ENCODE measurements around the gene NAALADL2. TPM values are rescaled to one million over a fixed set of nuclear protein-coding genes. Genes with fewer than 3 reads are reported as not detected.

Gene NAALADL2
- polyA plus RNA-seq, 3 donors, result 17.2 to 18.3 (median 17.5) TPM

DNA sequence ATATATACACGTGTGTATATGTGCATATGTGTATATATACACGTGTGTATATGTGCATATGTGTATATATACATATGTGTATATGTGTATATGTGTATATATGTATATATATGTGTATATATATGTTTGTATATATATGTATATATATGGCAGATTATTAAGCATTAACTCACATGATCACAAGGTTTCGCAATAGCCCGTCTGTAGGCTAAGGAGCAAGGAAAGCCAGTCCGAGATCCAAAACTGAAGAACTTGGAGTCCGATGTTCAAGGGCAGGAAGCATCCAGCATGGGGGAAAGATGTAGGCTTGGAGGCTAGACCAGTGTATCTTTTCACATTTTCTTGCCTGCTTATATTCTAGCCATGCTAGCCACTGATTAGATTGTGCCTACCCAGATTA, 23.7 kb downstream of the NAALADL2 start:
- no peak for DNase-seq (ENCODE audit: extremely low read depth in 1 of 11, low read depth in 9 of 11, low spot score in 4 of 11)

DNA sequence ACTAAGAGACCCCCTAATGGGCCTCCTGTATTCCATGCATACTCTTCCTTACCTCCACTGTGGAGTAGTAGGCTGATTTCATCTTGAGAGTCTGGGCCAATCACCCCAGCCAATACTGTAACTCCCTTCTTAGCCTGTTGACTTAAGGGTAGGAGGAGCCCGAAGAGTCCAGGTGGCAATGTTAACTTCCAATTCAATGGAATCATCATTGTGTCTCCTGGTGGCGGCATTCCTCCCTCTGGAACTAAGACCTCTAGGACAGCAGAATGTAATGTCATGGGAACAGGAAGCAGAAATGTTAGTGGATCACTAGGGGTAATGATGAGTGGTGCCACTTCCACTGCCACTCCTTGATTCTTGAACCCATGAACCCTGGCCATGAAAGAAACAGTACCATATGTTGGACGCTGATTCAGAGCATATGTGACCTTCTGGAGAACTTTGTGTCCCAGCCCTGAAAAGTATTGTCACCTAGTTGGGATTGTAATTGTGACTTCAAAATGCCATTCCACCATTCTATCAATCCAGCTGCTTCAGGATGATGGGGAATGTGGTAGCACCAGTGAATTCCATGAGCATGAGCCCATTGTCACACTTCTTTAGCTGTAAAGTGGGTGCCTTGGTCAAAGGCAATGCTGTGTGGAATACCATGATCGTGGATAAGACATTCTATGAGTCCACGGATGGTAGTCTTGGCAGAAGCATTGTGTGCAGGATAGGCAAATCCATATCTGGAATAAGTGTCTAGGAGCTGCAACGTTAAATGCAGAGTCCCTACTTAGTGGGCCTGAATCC, 24.9 kb downstream of the NAALADL2 start:
- DNase-seq (ENCODE audit: extremely low read depth in 1 of 11, low read depth in 9 of 11, low spot score in 4 of 11), result no peak

DNA sequence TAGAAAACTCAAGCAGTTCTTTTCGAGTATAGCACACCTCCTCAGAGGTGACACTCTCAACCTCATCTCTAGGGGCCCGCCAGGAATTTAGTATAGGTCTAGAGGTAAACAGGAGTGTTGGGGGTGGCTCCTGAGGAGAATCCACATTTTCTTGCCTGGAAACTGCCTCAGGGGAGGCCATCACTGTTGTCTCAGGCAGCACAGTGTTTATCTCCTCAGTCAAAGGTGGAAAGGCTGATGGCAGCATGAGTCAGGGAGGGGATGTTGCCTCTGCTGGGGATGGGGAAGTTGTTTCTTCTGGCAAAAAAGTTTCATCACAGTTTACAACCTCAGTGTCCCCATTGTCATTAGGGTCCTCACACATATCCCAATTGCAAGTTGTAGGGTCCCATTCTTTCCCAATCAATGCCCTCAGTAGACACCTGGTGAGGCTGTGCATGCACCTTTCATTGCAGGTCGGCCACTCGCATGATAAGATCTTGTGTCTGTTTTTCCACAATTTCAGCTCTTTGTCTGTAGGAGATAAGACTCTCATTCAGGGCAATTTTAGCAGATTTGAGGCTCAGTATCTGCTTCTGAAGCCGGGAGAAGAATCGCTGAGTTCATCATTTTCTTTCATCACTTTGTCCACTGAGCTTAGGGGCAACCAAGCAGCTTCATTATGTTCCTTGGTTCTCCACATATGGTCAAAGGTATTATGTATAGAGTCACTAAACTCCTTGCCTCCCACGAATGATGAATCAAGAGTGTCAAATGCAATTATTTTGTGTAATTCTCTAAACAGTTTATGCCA, 25.8 kb downstream of the NAALADL2 start:
- DNase-seq (ENCODE audit: extremely low read depth in 1 of 11, low read depth in 9 of 11, low spot score in 4 of 11), result no peak

DNA sequence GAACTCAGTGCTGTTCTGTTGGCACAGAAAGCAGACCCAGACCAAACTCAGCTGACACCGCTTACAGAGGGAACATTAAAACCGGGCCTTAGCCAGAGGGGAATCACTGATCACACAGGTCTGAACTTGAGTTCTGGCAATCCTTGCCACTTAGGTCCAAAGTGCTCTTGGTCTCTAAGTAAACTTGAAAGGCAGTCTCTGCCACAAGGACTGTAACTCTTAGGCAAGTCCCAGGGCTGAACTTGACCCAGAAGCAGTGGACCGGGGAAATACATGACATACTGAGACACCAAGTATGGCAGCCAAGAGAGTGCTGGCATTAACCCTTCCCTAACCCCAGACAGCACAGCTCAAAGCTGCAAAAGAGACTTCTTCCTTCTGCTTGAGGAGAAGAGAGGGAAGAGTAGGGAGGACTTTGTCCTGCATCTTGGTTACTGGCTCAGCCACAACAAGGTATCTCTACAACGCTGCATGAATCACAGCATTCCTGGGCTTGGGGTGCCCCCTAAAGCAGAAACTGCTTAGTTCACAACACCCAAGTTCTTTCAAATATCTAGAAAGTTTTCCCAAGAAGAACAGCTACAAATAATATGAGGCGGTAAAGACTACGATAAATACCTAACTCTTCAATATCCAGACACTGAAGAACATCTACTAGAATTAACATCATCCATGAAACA, 32.5 kb downstream of the NAALADL2 start:
- no peak for DNase-seq (ENCODE audit: extremely low read depth in 1 of 11, low read depth in 9 of 11, low spot score in 4 of 11)

DNA sequence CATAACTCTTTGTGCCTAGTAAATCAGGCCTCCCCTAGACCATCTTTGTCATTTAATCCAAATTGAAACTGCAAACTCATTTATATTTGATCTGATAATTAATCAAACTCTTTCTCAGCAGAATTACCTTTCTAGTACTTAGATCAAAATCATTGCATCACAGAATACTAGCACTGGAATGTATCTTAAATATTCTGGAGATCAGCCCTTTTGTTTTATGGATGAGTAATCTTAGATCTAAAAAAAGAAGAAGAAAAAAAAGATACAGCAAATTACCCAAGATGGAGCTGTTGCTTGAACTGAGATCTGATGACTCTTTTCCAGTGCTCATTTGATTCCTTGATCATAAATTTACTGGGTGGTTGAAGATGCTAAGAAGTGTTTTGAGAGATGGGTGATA, 47.9 kb downstream of the NAALADL2 start:
- no peak for DNase-seq (ENCODE audit: extremely low read depth in 1 of 11, low read depth in 9 of 11, low spot score in 4 of 11)

DNA sequence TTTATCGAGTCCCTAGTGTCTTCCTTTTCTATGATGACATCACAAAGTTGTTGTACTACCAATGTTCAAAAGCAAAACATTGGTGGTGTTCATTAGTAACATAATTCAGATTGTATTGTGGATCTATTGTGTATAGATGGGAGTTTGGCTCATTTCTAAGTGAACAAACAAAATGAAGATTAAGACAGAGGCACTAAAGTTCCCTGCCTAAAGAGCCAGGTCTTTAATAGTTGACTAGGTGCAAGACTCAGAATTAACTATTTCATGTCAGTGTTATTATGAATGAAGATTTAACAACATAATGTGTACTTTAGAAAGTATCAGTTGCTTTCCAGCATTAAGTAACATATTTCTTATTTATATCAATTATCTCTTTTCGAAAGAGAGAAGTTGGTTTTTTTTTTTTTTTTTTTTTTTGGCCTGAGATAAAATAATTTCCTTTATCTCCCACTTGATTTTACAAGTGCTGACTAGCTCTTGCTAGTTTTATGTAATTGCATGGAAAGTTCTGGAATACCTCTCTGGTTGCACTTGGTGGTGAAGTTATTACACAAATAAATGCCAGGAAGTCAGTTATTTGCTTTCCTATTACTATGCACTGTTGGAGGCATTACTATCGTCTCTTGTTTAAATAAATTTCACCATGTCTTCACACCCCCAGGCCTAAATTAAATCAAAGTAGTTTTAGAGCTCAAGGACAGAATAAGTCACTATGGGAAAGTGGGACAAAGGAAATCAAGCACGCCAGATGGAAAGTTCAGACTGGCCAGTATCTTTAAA, 48.7 kb downstream of the NAALADL2 start:
- no peak for DNase-seq (ENCODE audit: extremely low read depth in 1 of 11, low read depth in 9 of 11, low spot score in 4 of 11)

DNA sequence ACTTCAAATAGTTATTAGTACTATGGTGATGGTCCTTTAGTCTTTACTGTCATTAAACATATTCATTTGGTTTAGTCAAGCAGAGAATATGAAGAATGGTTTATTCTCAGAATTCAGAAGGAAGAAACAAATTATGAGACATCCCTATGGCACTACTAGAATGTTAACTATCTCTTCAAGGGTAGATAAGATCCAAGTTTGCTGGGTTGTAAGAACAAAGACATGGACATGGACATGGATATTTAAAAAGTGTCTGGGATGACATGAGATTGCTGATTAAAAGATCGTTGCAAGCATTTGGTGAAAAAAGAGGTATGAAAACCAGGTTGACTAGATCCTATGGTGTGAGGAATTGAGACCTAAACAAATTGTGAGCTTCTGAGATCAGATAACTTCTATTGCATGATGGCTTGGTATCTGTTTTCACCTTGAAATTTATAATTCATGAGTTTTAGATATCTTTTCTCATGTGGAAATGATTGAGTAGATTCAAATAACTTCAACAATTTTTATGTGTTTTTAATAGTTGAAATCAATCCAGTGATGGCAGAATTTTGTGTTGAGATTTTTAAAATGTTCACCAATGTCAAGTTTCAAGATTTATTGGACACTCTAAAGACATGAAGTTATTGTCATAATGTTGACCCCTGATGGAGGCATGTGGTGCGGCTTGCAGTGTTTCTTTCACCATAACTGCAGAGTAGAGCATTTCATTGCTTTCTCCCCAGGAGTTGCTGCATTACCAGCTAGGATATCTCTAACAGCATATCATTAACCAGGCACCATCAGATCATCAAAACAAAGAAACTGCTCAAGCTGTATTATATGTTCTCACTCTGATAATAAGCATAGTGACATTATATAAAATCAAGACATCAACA, 72.6 kb downstream of the NAALADL2 start:
- DNase-seq (ENCODE audit: extremely low read depth in 1 of 11, low read depth in 9 of 11, low spot score in 4 of 11), result no peak

DNA sequence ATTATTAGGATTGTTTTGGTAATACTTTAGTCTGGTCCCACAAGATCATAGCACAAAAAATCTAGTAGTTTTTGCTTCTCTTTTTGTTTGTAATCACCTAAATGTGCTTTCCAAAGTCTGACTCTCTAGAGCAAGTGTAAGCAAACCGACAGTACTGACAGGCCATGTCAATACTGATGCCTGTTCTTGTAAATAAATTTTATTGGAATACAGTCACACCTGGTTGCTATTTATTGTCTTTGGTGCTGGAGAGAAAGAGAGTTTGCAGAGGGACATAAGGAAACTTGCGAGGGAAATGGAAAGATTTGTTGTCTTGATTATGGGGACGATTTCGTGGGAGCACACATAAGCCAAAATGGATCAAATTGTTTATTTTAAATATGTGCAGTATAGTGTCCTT, 77.5 kb downstream of the NAALADL2 start:
- no peak for DNase-seq (ENCODE audit: extremely low read depth in 1 of 11, low read depth in 9 of 11, low spot score in 4 of 11)

DNA sequence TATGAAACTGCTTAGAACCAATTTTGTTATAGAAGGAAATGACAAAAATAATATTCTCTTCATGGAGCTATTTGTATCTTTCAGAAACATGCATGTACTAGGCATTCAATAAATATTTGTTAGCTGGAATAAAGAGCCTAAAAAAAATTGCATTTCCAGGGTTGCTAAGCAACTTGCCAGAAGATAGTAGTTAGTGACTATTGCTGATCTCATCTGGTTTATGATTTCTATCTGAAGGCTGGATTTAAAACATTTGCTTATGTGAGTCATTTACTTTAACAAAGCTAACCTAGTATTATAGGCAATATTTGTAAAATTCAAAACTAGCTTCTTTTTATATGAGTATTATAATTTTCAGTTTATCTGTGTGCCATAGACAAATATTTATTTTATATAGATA, 78.3 kb downstream of the NAALADL2 start:
- DNase-seq (ENCODE audit: extremely low read depth in 1 of 11, low read depth in 9 of 11, low spot score in 4 of 11), result no peak

DNA sequence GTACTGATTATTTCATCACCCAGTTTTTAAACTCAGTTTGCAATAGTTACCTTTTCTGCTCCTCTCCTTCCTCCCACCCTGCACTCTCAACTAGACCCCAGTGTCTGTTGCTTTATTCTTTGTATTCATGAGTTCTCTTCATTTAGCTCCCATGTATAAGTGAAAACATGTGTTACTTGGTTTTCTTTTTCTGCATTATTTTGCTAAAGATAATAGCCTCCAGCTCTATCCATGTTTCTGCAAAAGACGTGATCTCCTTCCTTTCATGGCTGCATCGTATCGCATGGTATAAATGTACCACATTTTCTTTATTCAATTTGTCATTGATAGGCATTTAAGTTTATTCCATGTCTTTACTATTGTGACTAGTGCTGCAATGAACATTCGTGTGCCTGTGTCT, 79.0 kb downstream of the NAALADL2 start:
- DNase-seq (ENCODE audit: extremely low read depth in 1 of 11, low read depth in 9 of 11, low spot score in 4 of 11), result no peak

DNA sequence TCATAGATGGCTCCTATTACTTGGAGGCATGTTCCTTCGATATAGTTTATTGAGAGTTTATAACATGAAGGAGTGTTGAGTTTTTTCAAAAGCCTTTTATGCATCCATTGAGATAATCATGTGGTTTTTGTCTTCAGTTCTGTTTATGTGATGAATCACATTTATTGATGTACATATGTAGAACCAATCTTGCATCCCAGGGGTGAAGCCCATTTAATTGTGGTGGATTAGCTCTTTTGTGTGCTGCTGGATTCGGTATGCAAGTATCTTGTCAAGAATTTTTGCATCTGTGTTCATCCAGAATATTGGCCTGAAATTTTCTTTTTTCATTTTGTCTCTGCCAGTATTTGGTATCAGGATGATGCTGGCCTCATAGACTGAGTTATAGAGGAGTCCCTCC, 81.0 kb downstream of the NAALADL2 start:
- DNase-seq (ENCODE audit: extremely low read depth in 1 of 11, low read depth in 9 of 11, low spot score in 4 of 11), result no peak

DNA sequence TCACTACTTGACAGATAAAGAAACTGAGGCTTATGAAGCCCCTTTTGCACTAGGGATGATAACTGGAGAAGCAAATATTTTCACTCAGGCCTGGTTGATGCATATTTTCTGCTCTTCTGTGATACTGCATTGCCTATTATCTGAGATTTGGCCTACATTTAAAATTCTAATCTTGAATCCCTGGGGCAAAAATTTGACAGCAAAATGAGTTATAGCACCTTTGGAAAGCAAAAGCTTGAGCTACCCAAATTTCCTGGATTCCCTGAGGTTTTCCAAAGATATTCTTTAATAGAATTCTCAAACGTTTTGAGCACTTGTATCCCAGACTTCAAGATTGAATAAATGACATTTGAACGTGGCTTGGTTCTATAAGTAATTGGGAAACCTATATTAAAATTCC, 86.1 kb downstream of the NAALADL2 start:
- no peak for DNase-seq (ENCODE audit: extremely low read depth in 1 of 11, low read depth in 9 of 11, low spot score in 4 of 11)

DNA sequence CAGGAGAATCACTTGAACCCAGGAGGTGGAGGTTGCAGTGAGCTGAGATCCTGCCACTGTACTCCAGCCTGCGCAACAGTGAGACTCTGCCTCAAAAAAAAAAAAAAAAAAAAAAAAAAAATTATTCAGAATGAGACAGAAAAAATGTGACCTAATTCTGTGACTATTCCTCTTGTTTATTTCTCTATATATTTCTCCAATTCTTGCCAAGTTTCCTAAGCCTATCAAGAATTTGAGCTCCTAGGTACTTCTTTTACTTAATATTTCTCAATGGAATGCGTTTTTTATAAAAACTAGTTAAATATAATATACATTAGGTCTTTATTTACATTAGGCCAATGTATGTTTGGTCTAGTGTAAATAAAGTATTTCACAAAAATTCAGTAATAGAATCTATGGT, 86.8 kb downstream of the NAALADL2 start:
- DNase-seq (ENCODE audit: extremely low read depth in 1 of 11, low read depth in 9 of 11, low spot score in 4 of 11), result no peak

DNA sequence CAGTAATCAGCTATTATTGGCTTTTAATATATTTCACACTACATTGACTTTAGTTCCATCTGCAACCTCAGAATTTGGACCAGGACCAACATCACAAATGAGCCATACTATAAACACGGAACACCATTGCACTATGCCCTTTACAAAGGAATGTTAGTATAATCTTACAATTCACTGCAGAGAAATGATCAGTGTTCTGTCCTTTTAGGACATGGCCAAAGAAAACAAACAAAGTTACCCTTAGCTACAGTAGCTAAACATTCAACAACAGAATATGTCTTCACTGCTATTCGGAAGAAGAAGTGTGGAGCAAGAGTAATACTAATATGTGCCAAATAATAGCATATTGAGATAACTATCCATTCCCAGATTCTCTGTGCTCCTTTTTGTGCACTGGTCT, 90.4 kb downstream of the NAALADL2 start:
- peak in 5 of 11 donors; percentile 3 to 34 (median 26) for DNase-seq (ENCODE audit: extremely low read depth in 1 of 11, low read depth in 9 of 11, low spot score in 4 of 11)

DNA sequence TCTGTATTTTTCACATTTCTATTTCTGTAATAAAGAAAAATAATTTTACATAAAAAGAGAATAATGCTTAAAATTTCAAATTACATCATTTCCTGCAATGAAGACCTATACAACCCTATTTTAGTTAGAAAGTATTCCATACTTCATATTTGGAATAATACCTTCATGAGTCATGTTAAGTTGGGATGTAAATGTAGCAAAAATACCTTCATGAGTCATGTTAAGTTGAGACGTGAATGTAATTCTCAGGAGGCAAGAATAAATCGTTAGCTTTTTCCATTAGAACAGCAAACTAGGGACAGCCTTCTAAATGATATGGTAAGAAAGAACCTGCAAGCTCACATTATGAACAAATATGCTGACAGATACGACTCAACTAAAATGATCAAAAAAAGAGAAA, 91.9 kb downstream of the NAALADL2 start:
- DNase-seq (ENCODE audit: extremely low read depth in 1 of 11, low read depth in 9 of 11, low spot score in 4 of 11), result no peak

DNA sequence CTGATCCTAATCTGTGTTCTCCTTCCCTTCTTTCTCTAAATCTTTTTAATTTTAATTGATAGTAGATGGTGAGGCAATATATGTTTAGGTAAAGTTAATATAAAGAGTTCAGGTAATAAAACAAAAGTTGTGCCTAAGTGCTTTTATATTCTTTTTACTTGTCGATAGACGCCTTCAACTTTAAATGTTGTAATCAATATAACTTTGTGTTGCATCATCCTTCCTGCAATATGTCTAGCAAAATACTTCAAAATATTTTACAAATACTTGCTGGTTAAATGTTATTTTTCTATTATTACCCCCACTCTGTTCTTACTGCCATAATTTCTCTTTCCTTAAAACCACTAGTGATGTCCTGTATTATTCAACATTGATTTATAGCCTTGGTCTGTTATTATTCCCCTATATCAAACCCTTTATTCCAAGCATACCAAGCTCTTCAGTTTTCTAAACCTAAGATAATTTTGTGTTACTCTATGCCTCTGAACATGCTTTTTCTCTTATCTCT, 92.4 kb downstream of the NAALADL2 start:
- DNase-seq (ENCODE audit: extremely low read depth in 1 of 11, low read depth in 9 of 11, low spot score in 4 of 11), result no peak

DNA sequence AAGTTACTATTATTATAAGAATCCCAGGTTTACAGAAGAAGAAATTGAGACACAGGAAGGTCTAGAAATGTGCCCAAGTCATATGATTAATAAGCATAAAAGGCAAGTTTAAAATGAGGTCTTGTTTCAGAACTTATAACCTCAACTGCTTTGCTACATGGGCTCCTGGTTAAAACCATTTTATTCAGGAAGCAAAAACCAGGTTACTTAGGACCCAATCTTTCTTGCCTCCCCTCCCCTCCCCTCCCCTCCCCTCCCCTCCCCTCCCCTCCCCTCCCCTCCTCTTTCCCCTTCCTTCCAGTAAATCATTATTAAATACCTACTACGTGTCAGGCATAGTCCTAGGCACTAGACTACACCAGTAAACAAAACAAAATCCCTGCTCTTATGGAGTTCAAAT, 93.9 kb downstream of the NAALADL2 start:
- DNase-seq (ENCODE audit: extremely low read depth in 1 of 11, low read depth in 9 of 11, low spot score in 4 of 11), result no peak

DNA sequence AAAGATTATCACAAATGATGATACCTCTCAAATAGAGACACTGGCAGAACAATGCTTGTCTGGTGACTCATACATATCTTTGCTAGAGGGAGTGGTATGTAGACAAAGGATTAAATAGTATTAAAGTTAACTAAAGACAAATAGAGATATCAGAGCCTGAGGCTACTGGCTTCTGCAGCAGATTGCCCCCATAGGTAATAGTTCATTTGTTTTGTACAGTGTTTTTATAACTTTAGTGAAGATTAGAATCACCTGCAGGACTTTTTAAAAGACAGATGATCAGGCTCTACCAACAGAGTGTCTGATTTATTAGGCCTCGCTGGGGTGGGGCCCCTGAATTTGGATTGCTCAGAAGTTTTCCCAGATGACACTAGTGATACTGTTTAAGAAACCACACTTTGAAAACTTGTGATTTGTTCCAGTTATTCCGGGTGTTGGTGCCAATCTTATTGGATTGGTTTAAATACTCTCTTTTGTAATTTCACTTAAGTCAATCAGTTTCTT, 96.4 kb downstream of the NAALADL2 start:
- no peak for DNase-seq (ENCODE audit: extremely low read depth in 1 of 11, low read depth in 9 of 11, low spot score in 4 of 11)
